Adrenal gland (tissue), 12 donors: ENCODE measurements around the gene SMG6. TPM values are rescaled to one million over a fixed set of nuclear protein-coding genes. Genes with fewer than 3 reads are reported as not detected.

Experiments used
- DNase-seq, 7 donors: peaks; one replicate each; pipeline ENCODE4 v3.0.0-alpha.2; 2019 to 2020
- H3K27ac ChIP-seq, 5 donors: fragments of 200-600 bp; sonication (generic) in 4 of 5; 1 replicate in 3 of 5; 2 replicates in 2 of 5; pipeline versions ENCODE4 v1.5.1 to v1.8.0; 2016 to 2020; ENCODE audit warnings: mild to moderate bottlenecking in 1 of 5
- H3K27me3 ChIP-seq: fragments of 200-600 bp; 2 replicates; pipeline ENCODE4 v1.8.0; 2021
- H3K36me3 ChIP-seq, 2 donors: fragments of 200-600 bp; replicated peaks in 1 of 2; 1 replicate in 1 of 2; 2 replicates in 1 of 2; pipeline versions ENCODE4 v1.5.1 to v1.8.0; 2018 to 2022
- H3K4me1 ChIP-seq, 2 donors: fragments of 200-600 bp; replicated peaks in 1 of 2; 1 replicate in 1 of 2; 2 replicates in 1 of 2; pipeline versions ENCODE4 v1.5.1 to v1.8.0; 2018 to 2021
- H3K4me3 ChIP-seq, 4 donors: fragments of 200-600 bp; sonication (generic) in 3 of 4; one replicate each; pipeline ENCODE4 v1.5.1; 2016 to 2018
- H3K9me3 ChIP-seq, 3 donors: fragments of 200-600 bp; sonication (generic) in 1 of 3; replicated peaks in 1 of 3; 1 replicate in 2 of 3; 2 replicates in 1 of 3; pipeline versions ENCODE4 v1.5.1 to v1.8.0; 2016 to 2021
- CTCF ChIP-seq, 6 experiments: fragments of 450-650 bp in 4 of 6; fragments of 200-600 bp in 2 of 6; sonication (generic) in 1 of 6; IDR thresholded peaks; 1 replicate in 5 of 6; 2 replicates in 1 of 6; pipeline versions ENCODE4 v1.5.1 to v1.8.0; 2016 to 2021; ENCODE audit warnings: antibody characterized with exemption in 6 of 6, mild to moderate bottlenecking in 2 of 6, moderate library complexity in 1 of 6
- POLR2A ChIP-seq, 2 donors: fragments of 450-650 bp; IDR thresholded peaks; one replicate each; pipeline ENCODE4 v1.6.1; 2017; ENCODE audit warnings: antibody characterized with exemption in 2 of 2, mild to moderate bottlenecking in 2 of 2, moderate library complexity in 1 of 2
- WGBS, 4 donors: extraction: QIAGEN DNeasy Blood & Tissue Kit in 2 of 4; methylation state at CpG; one replicate each; pipeline versions ENCODE4 v1.1.5 to v1.1.7; 2013 to 2017; 5-methylcytosine and 5-hydroxymethylcytosine counted together
- intact Hi-C, 2 donors: fragments of 100-400 bp; cut with DNase I; formaldehyde crosslinking; loops; one replicate each; pipeline versions ENCODE4 v1.14.1 to v1.15.0; 2022 to 2023
- polyA plus RNA-seq, 3 donors: library from polyadenylated mRNA; stranded (reverse); fragments of 200-250 nt in 2 of 3; fragments of 350-450 nt in 1 of 3; fragmentation: Illumina TruSeq in 1 of 3; extraction: RNeasy Lipid Tissue Mini Kit (QIAGEN cat#74804) in 1 of 3; gene quantifications; one replicate each; pipeline ENCODE4 v1.2.3, GENCODE V29; 2013 to 2014
- total RNA-seq, 9 donors: library from RNA; depleted of rRNA in 4 of 9; stranded (reverse); fragments of >200 nt in 4 of 9; fragments of 120-200 nt in 1 of 9; fragmentation: NEBNext Ultra II Directional in 1 of 9; extraction: Animal tissue kit (Norgen Biotek cat#: 25700) in 1 of 9; gene quantifications; one replicate each; pipeline versions ENCODE4 v1.1.0 to v1.2.4, GENCODE V29; 2013 to 2023
- donor health status: healthy with polysubstance abuse.
- donor health status: Bipolar disorder and iron deficiency.
- donor health status: DM: yes; HTN: yes; CAD: no.
- donor health status: DM: no; HTN: no; CAD: no.
- donor health status: DM: no; HTN: no; CAD: no.
- donor health status: DM: yes; HTN: yes; CAD: no.

The SMG6 gene
- total and polyA plus RNA-seq, 12 donors = 15.9 to 85.1 (median 44.0) TPM

GRCh38 chr17:2155573-2155972 lies 148.0 kb downstream of the SMG6 start:
- no peaks in the 10 kb centered on the region for H3K36me3 ChIP-seq
- H3K4me3 ChIP-seq = no peak overlapping the region
- H3K9me3 ChIP-seq = no peaks in the 10 kb centered on the region
- H3K27me3 ChIP-seq = no peaks in the 10 kb centered on the region
- 76 to 84% (median 80%) methylated on average over 4 of the region's 4 CpGs for WGBS, 4 donors
- peaks cover 13 to 24% of the 10 kb centered on the region in 2 donors for H3K4me1 ChIP-seq
- no peak for DNase-seq
- intact Hi-C loops = no loop called here
- TF ChIP-seq POLR2A (IDR thresholded peaks at IDR 0.05) (no peak), CTCF (IDR thresholded peaks at IDR 0.05) (no peak)
- no peak overlapping the region for H3K27ac ChIP-seq

- DNase-seq = peak in 1 of 7 donors; percentile 36
- Histone ChIP-seq H3K9me3 (no peaks in the 10 kb centered on the region), H3K27ac (no peak overlapping the region), H3K27me3 (no peaks in the 10 kb centered on the region), H3K4me1 (peaks cover 0 to 2% of the 10 kb centered on the region in 2 donors), H3K4me3 (no peak overlapping the region), H3K36me3 (no peaks in the 10 kb centered on the region)
- TF ChIP-seq POLR2A (IDR thresholded peaks at IDR 0.05) = no peak
- no peak for TF ChIP-seq CTCF (IDR thresholded peaks at IDR 0.05)
- intact Hi-C loops = no loop called here
- WGBS, 4 donors = 81 to 82% (median 81%) methylated on average over 6 of the region's 6 CpGs
Measured at GRCh38 chr17:2151358-2152033, 152.1 kb downstream of the SMG6 start.

GRCh38 chr17:2150806-2151205 lies 152.8 kb downstream of the SMG6 start:
- no peaks in the 10 kb centered on the region for H3K4me1 ChIP-seq
- WGBS, 4 donors = 66 to 76% (median 67%) methylated on average over 6 of the region's 6 CpGs
- no peaks in the 10 kb centered on the region for H3K9me3 ChIP-seq
- no peaks in the 10 kb centered on the region for H3K36me3 ChIP-seq
- no peak overlapping the region for H3K27ac ChIP-seq
- H3K27me3 ChIP-seq = no peaks in the 10 kb centered on the region
- no peak for TF ChIP-seq POLR2A (IDR thresholded peaks at IDR 0.05)
- TF ChIP-seq CTCF (IDR thresholded peaks at IDR 0.05) = no peak
- H3K4me3 ChIP-seq = no peak overlapping the region
- intact Hi-C loops = no loop called here
- DNase-seq = peak in 1 of 7 donors; percentile 54

- peak in 1 of 7 donors; percentile 45 for DNase-seq
- H3K27me3 ChIP-seq = no peaks in the 10 kb centered on the region
- no peak for TF ChIP-seq CTCF (IDR thresholded peaks at IDR 0.05)
- H3K27ac ChIP-seq = no peak overlapping the region
- H3K4me1 ChIP-seq = no peaks in the 10 kb centered on the region
- 81 to 95% (median 93%) methylated on average over 5 to 10 of the region's 10 CpGs for WGBS, 4 donors
- intact Hi-C loops = no loop called here
- no peak overlapping the region for H3K4me3 ChIP-seq
- H3K36me3 ChIP-seq = no peaks in the 10 kb centered on the region
- no peaks in the 10 kb centered on the region for H3K9me3 ChIP-seq
Measured at GRCh38 chr17:2149934-2150333, 153.7 kb downstream of the SMG6 start.
